ENCODE measurements around the gene PLTP.

DNA sequence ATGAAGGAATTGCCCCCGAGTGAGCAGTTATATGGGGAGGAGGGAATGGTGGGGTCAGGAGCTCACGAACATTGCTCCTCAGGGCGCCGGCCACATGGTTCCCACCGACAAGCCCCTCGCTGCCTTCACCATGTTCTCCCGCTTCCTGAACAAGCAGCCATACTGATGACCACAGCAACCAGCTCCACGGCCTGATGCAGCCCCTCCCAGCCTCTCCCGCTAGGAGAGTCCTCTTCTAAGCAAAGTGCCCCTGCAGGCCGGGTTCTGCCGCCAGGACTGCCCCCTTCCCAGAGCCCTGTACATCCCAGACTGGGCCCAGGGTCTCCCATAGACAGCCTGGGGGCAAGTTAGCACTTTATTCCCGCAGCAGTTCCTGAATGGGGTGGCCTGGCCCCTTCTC is 13.7 kb downstream of the PLTP start:
- TF ChIP-seq, protein P1, sequence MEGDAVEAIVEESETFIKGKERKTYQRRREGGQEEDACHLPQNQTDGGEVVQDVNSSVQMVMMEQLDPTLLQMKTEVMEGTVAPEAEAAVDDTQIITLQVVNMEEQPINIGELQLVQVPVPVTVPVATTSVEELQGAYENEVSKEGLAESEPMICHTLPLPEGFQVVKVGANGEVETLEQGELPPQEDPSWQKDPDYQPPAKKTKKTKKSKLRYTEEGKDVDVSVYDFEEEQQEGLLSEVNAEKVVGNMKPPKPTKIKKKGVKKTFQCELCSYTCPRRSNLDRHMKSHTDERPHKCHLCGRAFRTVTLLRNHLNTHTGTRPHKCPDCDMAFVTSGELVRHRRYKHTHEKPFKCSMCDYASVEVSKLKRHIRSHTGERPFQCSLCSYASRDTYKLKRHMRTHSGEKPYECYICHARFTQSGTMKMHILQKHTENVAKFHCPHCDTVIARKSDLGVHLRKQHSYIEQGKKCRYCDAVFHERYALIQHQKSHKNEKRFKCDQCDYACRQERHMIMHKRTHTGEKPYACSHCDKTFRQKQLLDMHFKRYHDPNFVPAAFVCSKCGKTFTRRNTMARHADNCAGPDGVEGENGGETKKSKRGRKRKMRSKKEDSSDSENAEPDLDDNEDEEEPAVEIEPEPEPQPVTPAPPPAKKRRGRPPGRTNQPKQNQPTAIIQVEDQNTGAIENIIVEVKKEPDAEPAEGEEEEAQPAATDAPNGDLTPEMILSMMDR (conservative IDR thresholded peaks at IDR 0.05; ENCODE audit: low read depth in 2 of 2): no peak
- TF ChIP-seq JUNB (IDR thresholded peaks at IDR 0.05; ENCODE audit: unreplicated experiment) (no peak), EZH2 (IDR thresholded peaks at IDR 0.05; ENCODE audit: low read depth, unreplicated experiment) (no peak)
